ENCODE data around the gene NAV2.

Gene NAV2

DNA sequence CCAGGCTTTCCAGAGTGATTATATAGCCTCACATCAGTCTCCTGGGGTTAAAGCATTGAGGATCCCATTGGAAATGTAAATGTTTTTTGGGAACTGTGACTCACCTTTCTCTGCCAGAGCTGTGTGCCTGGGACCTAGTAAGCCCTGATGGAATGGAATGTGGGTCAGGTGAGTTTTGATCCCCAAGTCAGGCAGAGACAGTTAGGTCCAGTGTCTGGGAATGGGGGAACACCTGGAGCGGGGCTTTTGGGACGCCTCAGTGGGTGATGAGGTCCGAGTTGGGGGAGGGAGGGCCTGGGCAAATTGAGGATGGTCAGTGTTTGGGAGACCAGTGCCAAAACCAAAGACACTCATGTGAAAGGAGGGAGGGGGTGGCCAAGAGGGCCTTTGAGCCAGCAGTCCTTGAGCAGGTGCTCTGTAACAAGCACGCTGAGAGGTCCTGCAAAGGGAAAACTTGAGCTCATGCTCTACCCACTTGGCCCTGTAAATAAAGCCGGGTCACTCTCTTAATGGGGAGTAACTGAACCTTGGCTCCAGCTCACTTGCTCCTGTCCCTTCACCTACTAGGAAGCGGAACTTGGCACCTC, 104.7 kb downstream of the NAV2 start:
- ATAC-seq: no peak
- H3K27me3 Mint-ChIP-seq: peaks cover 11% of the 10 kb centered on the region

DNA sequence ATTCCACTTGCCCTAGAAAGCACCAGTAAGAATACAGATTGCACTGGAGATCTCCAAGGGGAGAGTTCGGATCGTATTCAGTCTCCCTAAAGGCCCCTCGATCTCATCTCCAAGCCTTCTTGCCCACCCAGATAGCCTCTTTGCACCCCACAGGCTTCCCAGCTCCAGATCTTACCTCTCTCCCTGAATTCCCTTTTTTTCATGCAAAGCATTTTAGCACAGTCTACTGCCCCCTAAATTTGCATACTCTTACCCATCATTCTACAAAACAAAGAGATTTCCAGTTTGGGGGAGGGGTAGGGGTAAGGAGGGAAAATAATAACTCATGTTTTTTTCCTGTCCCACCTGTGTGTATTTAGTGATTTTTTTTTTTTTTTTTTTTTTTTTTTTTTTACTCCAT, 105.2 kb downstream of the NAV2 start:
- Mint-ChIP-seq H3K27me3 (peaks cover 11% of the 10 kb centered on the region), H3K4me3 (no peak overlapping the region), H3K27ac (no peak overlapping the region), H3K9me3 (no peaks in the 10 kb centered on the region), H3K4me1 (no peaks in the 10 kb centered on the region), H3K36me3 (ENCODE audit: low read depth) (no peaks in the 10 kb centered on the region)
- DNase-seq (no peak), ATAC-seq (no peak)

More for the DNA sequence above, 104.7 kb downstream of the NAV2 start:
- Mint-ChIP-seq H3K27ac (no peak overlapping the region), H3K9me3 (no peaks in the 10 kb centered on the region), H3K4me3 (no peak overlapping the region), H3K36me3 (ENCODE audit: low read depth) (no peaks in the 10 kb centered on the region), H3K4me1 (no peaks in the 10 kb centered on the region)
- no peak for DNase-seq

DNA sequence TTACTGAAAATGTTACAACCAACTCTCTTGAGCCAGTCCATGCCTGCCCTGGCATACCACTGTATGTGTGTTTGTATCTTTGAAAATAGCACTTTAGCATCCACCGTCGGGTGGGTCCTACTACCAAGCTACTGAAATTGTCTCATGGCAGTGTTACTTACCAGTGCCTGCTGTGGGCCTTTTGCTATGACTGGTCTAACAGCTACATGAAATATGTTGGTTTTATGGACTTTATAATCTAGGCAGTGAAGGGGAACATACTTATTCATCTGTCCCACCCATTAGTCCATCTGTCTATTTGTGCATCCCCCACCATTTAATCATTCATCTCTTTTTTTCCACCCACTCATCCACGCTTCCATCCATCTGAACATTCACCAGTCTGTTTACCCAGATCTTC, 106.0 kb downstream of the NAV2 start:
- no peak for DNase-seq
- ATAC-seq: no peak
- Mint-ChIP-seq H3K27ac (no peak overlapping the region), H3K4me1 (no peaks in the 10 kb centered on the region), H3K36me3 (ENCODE audit: low read depth) (no peaks in the 10 kb centered on the region), H3K27me3 (peaks cover 11% of the 10 kb centered on the region), H3K9me3 (no peaks in the 10 kb centered on the region), H3K4me3 (no peak overlapping the region)

DNA sequence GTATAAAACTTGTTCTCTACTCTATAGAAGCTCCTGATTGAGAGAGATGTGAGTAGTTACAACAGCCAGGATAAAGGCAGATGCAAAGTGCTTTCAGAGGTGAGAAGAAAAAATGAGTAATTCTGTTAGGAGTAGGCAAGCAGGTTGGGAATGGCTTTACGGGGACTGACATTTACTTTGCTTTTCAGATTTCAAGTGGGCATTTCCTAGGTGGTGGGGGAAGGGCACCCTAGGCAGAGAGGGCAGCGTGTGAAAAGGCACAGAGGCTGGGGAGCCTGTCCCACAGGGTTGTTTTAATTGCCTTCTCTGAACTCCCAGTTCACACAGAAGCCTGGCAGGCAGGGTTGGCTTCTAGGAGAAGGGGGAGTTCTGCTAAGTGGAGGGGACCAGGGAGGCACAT, 106.5 kb downstream of the NAV2 start:
- Mint-ChIP-seq H3K4me1 (no peaks in the 10 kb centered on the region), H3K4me3 (no peak overlapping the region), H3K36me3 (ENCODE audit: low read depth) (no peaks in the 10 kb centered on the region), H3K27me3 (peaks cover 11% of the 10 kb centered on the region), H3K27ac (no peak overlapping the region), H3K9me3 (no peaks in the 10 kb centered on the region)
- ATAC-seq (no peak), DNase-seq (no peak)

DNA sequence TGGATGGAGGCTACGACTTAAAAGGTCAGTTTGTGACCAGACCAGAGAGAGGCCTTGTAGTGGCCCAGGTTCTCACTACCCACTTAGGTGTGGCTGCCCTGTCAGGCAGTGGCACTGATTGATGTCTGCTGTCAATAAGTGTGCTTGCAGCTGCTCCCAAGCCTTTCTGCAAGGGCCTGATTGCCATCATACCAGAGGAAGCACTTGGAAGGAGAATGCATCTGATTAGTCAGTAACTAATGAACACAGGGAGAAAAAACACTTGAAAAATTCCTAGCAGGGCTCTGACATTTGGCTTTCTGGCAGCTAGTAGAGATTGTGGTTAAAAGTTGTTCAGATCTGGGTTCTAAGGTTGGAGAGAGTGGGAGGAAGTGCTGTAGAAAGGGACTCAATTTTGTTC, 107.5 kb downstream of the NAV2 start:
- Mint-ChIP-seq H3K9me3 (no peaks in the 10 kb centered on the region), H3K27ac (no peak overlapping the region), H3K27me3 (peaks cover 11% of the 10 kb centered on the region), H3K4me1 (no peaks in the 10 kb centered on the region), H3K4me3 (no peak overlapping the region), H3K36me3 (ENCODE audit: low read depth) (no peaks in the 10 kb centered on the region)
- DNase-seq: no peak
- ATAC-seq: no peak

DNA sequence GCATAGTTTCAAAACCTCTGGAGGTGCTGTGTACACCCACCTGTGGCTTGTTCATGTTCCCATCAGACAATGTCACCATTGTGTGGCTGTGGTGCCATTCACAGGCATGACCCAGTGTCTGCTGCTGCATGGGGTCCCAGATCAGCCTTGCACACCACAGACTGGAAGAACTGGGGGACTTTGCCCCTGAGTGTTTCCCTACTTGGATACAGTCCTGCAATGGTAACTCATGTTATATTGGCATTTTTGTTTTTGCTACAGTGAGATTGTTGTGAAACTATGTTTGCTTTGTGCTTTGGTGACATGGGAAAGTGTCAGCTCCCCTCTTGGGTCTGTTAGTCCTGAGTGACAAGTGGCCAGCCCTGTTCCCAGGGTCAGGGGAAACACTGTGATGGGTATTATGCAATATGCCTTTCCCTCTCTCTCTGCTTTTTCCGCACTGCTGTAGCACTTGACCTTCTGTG, 108.8 kb downstream of the NAV2 start:
- H3K4me3 Mint-ChIP-seq: no peak overlapping the region
- ATAC-seq (peak; percentile 28), DNase-seq (no peak)
- no peaks in the 10 kb centered on the region for H3K36me3 Mint-ChIP-seq (ENCODE audit: low read depth)
- H3K9me3 Mint-ChIP-seq: no peaks in the 10 kb centered on the region
- peaks cover 10% of the 10 kb centered on the region for H3K27me3 Mint-ChIP-seq
- H3K4me1 Mint-ChIP-seq: no peaks in the 10 kb centered on the region
- no peak overlapping the region for H3K27ac Mint-ChIP-seq

DNA sequence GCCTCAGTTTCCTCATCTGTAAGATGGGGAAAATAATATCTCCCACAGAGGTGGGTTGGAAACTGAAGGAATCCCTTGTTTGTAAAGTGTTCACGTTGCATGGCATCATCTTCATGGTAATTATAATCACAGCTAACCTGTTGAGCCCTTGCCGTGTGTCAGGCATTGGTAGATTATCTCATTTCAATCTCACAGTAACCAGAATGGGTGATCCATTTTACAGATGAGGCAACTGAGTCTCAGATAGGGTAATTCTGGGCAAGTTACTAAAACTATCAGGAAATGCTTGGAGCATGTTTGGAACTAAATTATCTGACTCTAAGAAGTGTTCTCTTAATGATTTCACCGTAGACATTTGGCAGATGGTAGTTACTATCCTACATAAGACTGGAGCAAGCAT, 109.4 kb downstream of the NAV2 start:
- DNase-seq (no peak), ATAC-seq (no peak)
- Mint-ChIP-seq H3K36me3 (ENCODE audit: low read depth) (no peaks in the 10 kb centered on the region), H3K9me3 (no peaks in the 10 kb centered on the region), H3K4me1 (no peaks in the 10 kb centered on the region), H3K4me3 (no peak overlapping the region), H3K27ac (no peak overlapping the region), H3K27me3 (peaks cover 10% of the 10 kb centered on the region)

DNA sequence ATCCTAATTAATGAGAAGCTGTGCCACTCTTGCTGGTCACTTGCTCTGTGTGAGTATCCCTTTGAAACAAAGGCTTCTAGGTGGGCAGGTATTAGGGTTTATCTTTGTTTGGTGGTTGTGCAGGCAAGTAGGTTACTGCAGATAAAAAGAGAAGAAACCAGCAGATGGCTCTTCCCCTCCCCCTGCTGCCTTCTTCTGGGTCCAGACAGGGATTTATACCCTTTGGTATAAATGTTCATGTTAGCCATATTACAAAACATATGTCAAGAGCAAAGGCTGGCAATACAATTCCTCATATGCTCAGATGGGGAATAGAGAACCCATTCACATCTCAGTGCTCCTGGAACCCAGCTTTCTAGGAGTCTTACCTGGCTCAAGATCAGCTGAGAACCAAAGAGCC, 109.9 kb downstream of the NAV2 start:
- ATAC-seq (no peak), DNase-seq (no peak)
- H3K4me1 Mint-ChIP-seq: no peaks in the 10 kb centered on the region
- H3K27me3 Mint-ChIP-seq: peaks cover 10% of the 10 kb centered on the region
- no peaks in the 10 kb centered on the region for H3K9me3 Mint-ChIP-seq
- no peak overlapping the region for H3K27ac Mint-ChIP-seq
- H3K4me3 Mint-ChIP-seq: no peak overlapping the region
- H3K36me3 Mint-ChIP-seq (ENCODE audit: low read depth): no peaks in the 10 kb centered on the region

DNA sequence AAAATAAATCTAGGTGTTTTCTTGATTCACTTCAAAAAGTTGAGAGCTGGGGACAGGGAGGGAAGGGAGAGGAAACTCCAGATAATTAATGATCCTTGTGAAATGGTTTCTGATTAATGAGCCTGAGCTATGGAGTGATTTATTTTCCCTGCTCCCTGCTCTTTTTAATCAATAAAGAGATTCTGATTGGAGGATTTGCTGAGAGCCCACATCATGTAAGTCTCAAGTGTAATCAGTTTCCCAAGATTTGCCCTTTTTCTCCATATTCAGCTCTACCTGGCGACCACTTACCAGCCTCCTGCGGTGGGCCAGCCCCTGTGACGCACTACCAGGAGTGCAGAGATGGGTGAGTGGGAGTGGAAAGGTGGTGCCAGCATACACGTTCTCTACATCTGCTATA, 114.0 kb downstream of the NAV2 start:
- no peaks in the 10 kb centered on the region for H3K36me3 Mint-ChIP-seq (ENCODE audit: low read depth)
- no peaks in the 10 kb centered on the region for H3K4me1 Mint-ChIP-seq
- no peak overlapping the region for H3K27ac Mint-ChIP-seq
- ATAC-seq (no peak), DNase-seq (no peak)
- peaks cover 4% of the 10 kb centered on the region for H3K27me3 Mint-ChIP-seq
- H3K9me3 Mint-ChIP-seq: no peaks in the 10 kb centered on the region
- no peak overlapping the region for H3K4me3 Mint-ChIP-seq

DNA sequence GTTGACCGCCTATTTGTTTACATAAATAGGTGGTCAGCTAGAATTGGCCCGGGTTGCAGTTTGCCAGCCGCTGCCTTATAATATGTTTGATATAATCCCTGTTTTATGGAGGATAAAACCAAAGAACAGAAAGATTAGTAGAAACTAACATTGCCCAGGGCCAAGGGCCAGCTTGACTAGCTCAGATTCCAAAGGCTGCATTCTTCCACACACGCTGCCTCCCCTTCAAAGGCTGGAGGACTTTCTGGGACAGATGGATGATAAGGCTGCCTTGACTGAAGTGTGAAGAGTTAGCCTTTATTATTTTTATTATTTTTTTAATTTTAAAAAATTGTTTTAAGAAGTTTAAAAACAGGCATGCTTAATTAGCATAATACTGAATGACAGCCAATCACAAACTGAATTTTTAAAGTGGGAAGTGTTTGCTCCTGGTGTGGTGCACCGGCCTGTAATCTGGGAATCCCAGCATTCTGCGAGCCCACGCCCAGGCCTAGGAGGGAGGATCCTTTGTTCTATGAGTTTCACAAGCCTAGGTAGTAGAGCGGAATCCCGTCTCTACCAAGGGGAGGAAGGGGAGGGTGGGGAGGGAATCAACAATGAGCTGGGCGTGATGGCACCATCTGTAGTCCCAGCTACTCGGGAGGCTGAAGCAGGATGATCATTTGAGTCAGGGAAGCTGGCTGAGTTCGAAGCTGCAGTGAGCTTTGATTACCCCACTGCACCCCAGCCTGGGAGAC, 114.9 kb downstream of the NAV2 start:
- no peaks in the 10 kb centered on the region for H3K4me1 Mint-ChIP-seq
- H3K4me3 Mint-ChIP-seq: no peak overlapping the region
- H3K27ac Mint-ChIP-seq: no peak overlapping the region
- H3K27me3 Mint-ChIP-seq: no peaks in the 10 kb centered on the region
- no peak for DNase-seq
- ATAC-seq: no peak
- H3K9me3 Mint-ChIP-seq: no peaks in the 10 kb centered on the region
- H3K36me3 Mint-ChIP-seq (ENCODE audit: low read depth): no peaks in the 10 kb centered on the region

DNA sequence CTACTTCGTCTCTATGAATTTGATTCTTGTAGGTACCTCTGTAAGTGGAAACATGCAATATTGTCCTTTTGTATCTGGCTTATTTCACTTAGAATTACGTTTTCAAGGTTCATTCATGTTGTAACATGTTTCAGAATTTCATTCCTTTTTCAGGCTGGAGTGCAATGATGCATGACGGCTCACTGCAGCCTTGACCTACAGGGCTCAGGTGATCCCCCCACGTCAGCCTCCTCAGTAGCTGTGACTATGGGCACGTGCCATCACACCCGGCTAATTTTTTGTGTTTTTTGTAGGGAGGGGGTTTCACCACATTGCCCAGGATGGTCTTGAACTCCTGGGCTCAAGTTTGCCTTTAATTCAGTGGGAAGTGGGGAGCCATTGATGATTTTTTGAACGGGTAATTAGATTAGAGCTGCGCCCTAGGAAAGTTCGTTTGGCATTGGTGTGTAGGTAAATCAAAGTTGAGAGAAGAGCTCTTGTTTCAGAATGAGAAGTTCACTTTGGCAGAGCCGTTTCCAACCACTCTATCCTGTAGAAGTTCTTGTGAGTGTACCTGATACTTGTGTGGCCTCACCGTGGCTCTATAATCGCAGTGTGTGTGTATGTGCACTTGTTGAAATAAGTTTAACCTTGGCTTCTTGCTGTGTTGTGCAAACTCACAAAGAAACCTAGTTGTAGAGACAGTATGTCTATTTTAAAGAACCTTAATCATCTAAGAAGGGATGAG, 115.9 kb downstream of the NAV2 start:
- DNase-seq (no peak), ATAC-seq (no peak)
- Mint-ChIP-seq H3K27ac (no peak overlapping the region), H3K4me3 (no peak overlapping the region), H3K36me3 (ENCODE audit: low read depth) (no peaks in the 10 kb centered on the region), H3K27me3 (no peaks in the 10 kb centered on the region), H3K9me3 (no peaks in the 10 kb centered on the region), H3K4me1 (no peaks in the 10 kb centered on the region)

DNA sequence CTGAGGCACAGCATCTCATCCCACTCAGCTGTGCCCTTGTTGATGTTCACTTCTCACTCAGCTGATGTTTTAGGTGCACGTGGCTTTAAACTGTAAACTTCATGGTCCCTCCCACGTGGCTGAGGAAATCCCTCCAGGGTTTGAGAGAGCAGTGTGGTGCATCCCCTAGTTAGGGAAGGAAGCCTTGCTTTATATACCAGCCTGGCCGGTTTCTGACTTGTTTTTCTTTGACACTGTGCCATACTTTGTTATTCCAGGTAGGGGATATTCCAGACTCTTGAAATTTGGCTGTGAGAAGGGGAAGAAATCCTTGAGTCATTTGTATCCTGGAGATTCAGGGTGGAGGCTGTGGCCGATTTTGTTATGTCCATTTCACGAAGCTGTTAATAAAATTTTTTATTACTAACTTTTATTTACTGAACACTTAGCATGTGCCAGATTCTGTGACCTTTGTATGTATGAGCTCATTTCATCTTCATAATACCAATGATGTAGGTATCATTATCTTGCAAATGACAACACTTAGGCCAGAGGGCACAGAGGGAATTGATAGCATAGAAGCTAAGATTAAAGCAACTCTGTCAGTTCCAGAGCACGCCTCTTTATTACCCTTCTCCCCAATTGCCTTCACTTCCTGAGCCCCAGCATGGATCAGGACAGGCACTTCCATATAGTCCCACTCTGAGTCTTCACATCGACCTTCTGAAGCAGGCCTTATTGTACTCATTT, 116.6 kb downstream of the NAV2 start:
- Mint-ChIP-seq H3K27me3 (no peaks in the 10 kb centered on the region), H3K36me3 (ENCODE audit: low read depth) (no peaks in the 10 kb centered on the region), H3K27ac (no peak overlapping the region), H3K9me3 (no peaks in the 10 kb centered on the region), H3K4me1 (no peaks in the 10 kb centered on the region), H3K4me3 (no peak overlapping the region)
- ATAC-seq (no peak), DNase-seq (no peak)

DNA sequence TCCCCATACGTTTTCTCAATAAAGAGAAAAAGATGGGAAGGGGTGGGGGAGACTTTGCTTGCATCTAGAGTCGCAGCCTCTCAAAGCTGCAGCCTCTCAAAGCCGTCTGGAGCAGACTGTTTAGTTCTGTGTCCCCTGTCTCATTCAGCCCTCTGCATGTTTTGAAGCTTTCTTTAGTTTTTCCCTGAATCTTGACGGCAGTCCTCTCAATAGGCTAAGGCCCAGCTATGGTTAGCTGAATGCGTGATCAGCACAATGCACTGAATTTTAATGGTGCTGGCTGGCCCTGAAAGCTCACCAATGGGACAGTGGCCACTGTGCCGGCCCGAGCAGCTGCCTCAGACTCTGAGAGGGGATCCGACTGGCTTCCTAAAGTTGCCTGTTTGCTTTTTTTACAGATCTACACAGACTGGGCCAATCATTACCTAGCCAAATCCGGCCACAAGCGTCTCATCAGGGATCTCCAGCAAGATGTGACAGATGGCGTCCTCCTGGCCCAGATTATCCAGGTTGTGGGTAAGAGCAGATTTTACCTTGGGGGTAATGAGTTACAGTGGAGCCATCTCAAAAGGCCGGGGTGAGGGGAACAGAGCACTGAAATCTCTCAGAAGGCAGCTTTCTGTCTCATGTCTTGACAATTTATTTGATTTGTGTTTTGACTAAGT, 119.6 kb downstream of the NAV2 start:
- DNase-seq: no peak
- Mint-ChIP-seq H3K9me3 (no peaks in the 10 kb centered on the region), H3K27ac (no peak overlapping the region), H3K27me3 (no peaks in the 10 kb centered on the region), H3K4me1 (no peaks in the 10 kb centered on the region), H3K36me3 (ENCODE audit: low read depth) (no peaks in the 10 kb centered on the region), H3K4me3 (no peak overlapping the region)
- no peak for ATAC-seq

DNA sequence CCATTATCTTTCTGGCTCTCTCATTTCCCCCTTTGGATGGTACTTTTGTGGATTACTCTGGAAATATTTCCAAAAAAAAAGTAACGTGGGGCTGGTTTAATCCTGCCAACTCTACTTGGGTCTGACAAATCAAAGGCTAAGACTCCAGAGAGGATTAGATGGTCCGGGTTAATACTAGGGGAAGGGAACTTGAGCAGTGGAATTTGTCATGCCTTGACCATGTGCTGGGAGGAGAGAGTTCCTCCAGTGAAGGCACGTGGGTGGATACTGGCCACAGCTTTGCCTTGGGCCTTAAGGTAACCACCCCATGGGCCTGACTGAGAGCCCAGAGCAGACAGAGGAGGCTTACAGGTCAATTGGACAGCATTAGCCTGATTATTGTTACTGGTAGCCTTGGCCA, 120.3 kb downstream of the NAV2 start:
- H3K36me3 Mint-ChIP-seq (ENCODE audit: low read depth): no peaks in the 10 kb centered on the region
- ATAC-seq (no peak), DNase-seq (no peak)
- no peaks in the 10 kb centered on the region for H3K4me1 Mint-ChIP-seq
- no peak overlapping the region for H3K27ac Mint-ChIP-seq
- no peaks in the 10 kb centered on the region for H3K27me3 Mint-ChIP-seq
- no peaks in the 10 kb centered on the region for H3K9me3 Mint-ChIP-seq
- H3K4me3 Mint-ChIP-seq: no peak overlapping the region

Data from activated naive CD8-positive, alpha-beta T cell treated with anti-CD3 and anti-CD28 coated beads, Interleukin-2, amount 50 U/mL, for 24 hours (primary cell).